ENCODE results near the gene TRA2B.

DNA sequence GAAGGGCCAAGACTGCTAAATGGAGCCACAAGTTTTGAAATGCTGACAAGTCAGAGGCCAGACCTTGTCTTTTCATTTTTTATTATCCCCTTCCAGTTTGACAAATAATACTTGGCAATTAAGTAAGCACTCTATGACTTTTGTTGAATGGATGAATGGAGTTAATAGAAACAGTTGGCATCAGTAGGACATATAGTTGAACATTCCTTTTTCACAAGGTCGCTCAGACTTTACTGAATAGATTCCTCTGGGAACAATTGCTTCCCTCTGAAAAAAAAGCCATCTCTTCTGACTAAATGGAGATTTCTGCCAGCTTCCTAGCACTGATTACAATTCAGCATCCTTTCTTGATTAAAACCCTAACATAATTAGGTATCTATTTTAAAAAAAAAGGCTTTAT, 53.2 kb downstream of the TRA2B start:
- TF ChIP-seq EZH2 (IDR thresholded peaks at IDR 0.05; ENCODE audit: insufficient read depth, low read length): no peak
- TF ChIP-seq, protein P1, sequence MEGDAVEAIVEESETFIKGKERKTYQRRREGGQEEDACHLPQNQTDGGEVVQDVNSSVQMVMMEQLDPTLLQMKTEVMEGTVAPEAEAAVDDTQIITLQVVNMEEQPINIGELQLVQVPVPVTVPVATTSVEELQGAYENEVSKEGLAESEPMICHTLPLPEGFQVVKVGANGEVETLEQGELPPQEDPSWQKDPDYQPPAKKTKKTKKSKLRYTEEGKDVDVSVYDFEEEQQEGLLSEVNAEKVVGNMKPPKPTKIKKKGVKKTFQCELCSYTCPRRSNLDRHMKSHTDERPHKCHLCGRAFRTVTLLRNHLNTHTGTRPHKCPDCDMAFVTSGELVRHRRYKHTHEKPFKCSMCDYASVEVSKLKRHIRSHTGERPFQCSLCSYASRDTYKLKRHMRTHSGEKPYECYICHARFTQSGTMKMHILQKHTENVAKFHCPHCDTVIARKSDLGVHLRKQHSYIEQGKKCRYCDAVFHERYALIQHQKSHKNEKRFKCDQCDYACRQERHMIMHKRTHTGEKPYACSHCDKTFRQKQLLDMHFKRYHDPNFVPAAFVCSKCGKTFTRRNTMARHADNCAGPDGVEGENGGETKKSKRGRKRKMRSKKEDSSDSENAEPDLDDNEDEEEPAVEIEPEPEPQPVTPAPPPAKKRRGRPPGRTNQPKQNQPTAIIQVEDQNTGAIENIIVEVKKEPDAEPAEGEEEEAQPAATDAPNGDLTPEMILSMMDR (IDR thresholded peaks at IDR 0.05; ENCODE audit: insufficient read depth, low read depth, low read length): no peak

Data from astrocyte (in vitro differentiated cells and primary cell).